GM12878 (cell line): ENCODE data around the gene FGFR2.

Experiments
- CEBPB ChIP-seq, 2 experiments: fragments of 150-350 bp in 1 of 2; IDR thresholded peaks; 2 replicates each; pipeline ENCODE4 v1.6.1; 2012 to 2014; ENCODE audit warnings: low read depth in 2 of 2, low read length in 2 of 2, borderline replicate concordance in 1 of 2, inconsistent platforms in 1 of 2
- EZH2 ChIP-seq: IDR thresholded peaks from 2 replicates; pipeline ENCODE4 v1.6.1; 2012; ENCODE audit warnings: low read depth, mild to moderate bottlenecking, control low read depth, inconsistent platforms, low read length, borderline replicate concordance; ENCODE audit not compliant: control insufficient read depth
- RB1 ChIP-seq: fragments of 450-650 bp; formaldehyde crosslinking; IDR thresholded peaks from 2 replicates; pipeline ENCODE4 v1.6.1; 2017; ENCODE audit warnings: mild to moderate bottlenecking, borderline replicate concordance
- RELA ChIP-seq: fragments of 450-650 bp; IDR thresholded peaks from 2 replicates; pipeline ENCODE4 v1.8.0; 2014; ENCODE audit warnings: borderline replicate concordance; ENCODE audit not compliant: partially characterized antibody
- TCF7 ChIP-seq: IDR thresholded peaks from 2 replicates; pipeline ENCODE4 v1.6.1; 2014; ENCODE audit warnings: antibody characterized with exemption, borderline replicate concordance
- TF ChIP-seq, protein P1 (sequence below): IDR thresholded peaks from 2 replicates; pipeline ENCODE4 v1.6.1; 2011; ENCODE audit warnings: low read depth, mild to moderate bottlenecking, low read length, moderate library complexity, borderline replicate concordance; ENCODE audit errors: extremely low read depth
- TF ChIP-seq, protein P2 (sequence below): IDR thresholded peaks from 2 replicates; pipeline ENCODE4 v1.6.1; 2011; ENCODE audit warnings: low read depth, low read length, improper control_type of control experiment, borderline replicate concordance
- TF ChIP-seq, protein P3 (sequence below), 3 experiments: IDR thresholded peaks in 2 of 3; conservative IDR thresholded peaks in 1 of 3; 2 replicates each; pipeline ENCODE4 v1.5.1; 2011; ENCODE audit warnings: low read depth in 3 of 3, low read length in 3 of 3, mild to moderate bottlenecking in 3 of 3, control low read depth in 2 of 3, moderate library complexity in 2 of 3, inconsistent platforms in 1 of 3, mixed read lengths in 1 of 3; ENCODE audit not compliant: control insufficient read depth in 2 of 3, insufficient read depth in 1 of 3; ENCODE audit errors: extremely low read depth in 1 of 3

DNA sequence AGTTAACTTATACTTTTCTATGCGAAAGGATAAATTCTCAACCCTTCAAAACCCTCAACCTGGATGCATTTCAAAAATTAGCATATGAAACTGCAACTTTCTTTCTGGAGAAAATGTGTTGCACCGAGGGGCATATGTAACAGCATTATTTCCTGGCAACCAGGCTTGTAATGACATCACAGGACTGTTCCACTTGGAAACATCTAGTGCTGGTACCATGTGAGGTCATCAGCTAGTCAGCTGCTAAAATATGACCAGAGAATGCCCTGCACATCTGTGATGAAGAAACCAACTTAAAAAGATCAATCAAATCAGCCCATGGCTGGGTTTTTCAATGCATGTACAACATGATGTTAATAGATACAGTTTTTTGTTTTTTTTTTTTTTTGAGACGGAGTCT is 40.0 kb downstream of the FGFR2 start:
- TF ChIP-seq EZH2 (no peak), TCF7 (no peak), CEBPB (IDR thresholded peaks at IDR 0.05; ENCODE audit: borderline replicate concordance in 1 of 2, low read depth in 2 of 2, low read length in 2 of 2) (no peak), RB1 (no peak), RELA (no peak)
- TF ChIP-seq, protein P1, sequence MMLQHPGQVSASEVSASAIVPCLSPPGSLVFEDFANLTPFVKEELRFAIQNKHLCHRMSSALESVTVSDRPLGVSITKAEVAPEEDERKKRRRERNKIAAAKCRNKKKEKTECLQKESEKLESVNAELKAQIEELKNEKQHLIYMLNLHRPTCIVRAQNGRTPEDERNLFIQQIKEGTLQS: no peak
- TF ChIP-seq, protein P2, sequence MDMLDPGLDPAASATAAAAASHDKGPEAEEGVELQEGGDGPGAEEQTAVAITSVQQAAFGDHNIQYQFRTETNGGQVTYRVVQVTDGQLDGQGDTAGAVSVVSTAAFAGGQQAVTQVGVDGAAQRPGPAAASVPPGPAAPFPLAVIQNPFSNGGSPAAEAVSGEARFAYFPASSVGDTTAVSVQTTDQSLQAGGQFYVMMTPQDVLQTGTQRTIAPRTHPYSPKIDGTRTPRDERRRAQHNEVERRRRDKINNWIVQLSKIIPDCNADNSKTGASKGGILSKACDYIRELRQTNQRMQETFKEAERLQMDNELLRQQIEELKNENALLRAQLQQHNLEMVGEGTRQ: no peak
- TF ChIP-seq, protein P3, sequence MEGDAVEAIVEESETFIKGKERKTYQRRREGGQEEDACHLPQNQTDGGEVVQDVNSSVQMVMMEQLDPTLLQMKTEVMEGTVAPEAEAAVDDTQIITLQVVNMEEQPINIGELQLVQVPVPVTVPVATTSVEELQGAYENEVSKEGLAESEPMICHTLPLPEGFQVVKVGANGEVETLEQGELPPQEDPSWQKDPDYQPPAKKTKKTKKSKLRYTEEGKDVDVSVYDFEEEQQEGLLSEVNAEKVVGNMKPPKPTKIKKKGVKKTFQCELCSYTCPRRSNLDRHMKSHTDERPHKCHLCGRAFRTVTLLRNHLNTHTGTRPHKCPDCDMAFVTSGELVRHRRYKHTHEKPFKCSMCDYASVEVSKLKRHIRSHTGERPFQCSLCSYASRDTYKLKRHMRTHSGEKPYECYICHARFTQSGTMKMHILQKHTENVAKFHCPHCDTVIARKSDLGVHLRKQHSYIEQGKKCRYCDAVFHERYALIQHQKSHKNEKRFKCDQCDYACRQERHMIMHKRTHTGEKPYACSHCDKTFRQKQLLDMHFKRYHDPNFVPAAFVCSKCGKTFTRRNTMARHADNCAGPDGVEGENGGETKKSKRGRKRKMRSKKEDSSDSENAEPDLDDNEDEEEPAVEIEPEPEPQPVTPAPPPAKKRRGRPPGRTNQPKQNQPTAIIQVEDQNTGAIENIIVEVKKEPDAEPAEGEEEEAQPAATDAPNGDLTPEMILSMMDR (IDR thresholded peaks at IDR 0.05 in 2 of 3, conservative IDR thresholded peaks at IDR 0.05 in 1 of 3; ENCODE audit: control insufficient read depth in 2 of 3, extremely low read depth in 1 of 3, insufficient read depth in 1 of 3, low read depth in 3 of 3, low read length in 3 of 3): no peak
